Thymus (tissue), 11 donors: ENCODE data around the gene GOLGA8B. TPM values are rescaled to one million over a fixed set of nuclear protein-coding genes. Genes with fewer than 3 reads are reported as not detected.
"Not testable (repeated sequence)": the region's sequence is repeated elsewhere in the genome, so short reads cannot be mapped to it uniquely, and the experiment has no call there.

ENCODE experiments used
- DNase-seq, 9 donors: peaks; one replicate each; pipeline ENCODE4 v3.0.0-alpha.2; 2013; ENCODE audit warnings: low spot score in 9 of 9, low read depth in 6 of 9, missing footprints in 1 of 9
- H3K27ac ChIP-seq, 2 donors: one replicate each; pipeline ENCODE4 v1.5.1; 2013; ENCODE audit warnings: control low read depth in 1 of 2, low read depth in 1 of 2, low read length in 1 of 2, mild to moderate bottlenecking in 1 of 2, moderate library complexity in 1 of 2
- H3K27me3 ChIP-seq, 2 donors: one replicate each; pipeline ENCODE4 v1.5.1; 2013; ENCODE audit warnings: low read length in 1 of 2; ENCODE audit not compliant: control insufficient read depth in 2 of 2, insufficient read depth in 1 of 2
- H3K36me3 ChIP-seq, 2 donors: one replicate each; pipeline ENCODE4 v1.5.1; 2013; ENCODE audit warnings: low read length in 1 of 2, mild to moderate bottlenecking in 1 of 2, moderate library complexity in 1 of 2; ENCODE audit not compliant: control insufficient read depth in 2 of 2, insufficient read depth in 2 of 2
- H3K4me1 ChIP-seq, 2 donors: one replicate each; pipeline ENCODE4 v1.5.1; 2013; ENCODE audit warnings: low read length in 2 of 2; ENCODE audit not compliant: control insufficient read depth in 2 of 2, insufficient read depth in 2 of 2
- H3K4me3 ChIP-seq, 2 donors: one replicate each; pipeline ENCODE4 v1.5.1; 2013; ENCODE audit warnings: low read length in 2 of 2, control low read depth in 1 of 2, mild to moderate bottlenecking in 1 of 2
- H3K9me3 ChIP-seq, 2 donors: one replicate each; pipeline ENCODE4 v1.5.1; 2013; ENCODE audit warnings: low read length in 1 of 2, mild to moderate bottlenecking in 1 of 2; ENCODE audit not compliant: control insufficient read depth in 2 of 2, insufficient read depth in 1 of 2
- WGBS: extraction: QIAGEN DNeasy Blood & Tissue Kit; methylation state at CpG from one replicate; pipeline ENCODE4 v1.1.7; 2013; 5-methylcytosine and 5-hydroxymethylcytosine counted together
- polyA plus RNA-seq: library from polyadenylated mRNA; stranded (reverse); fragments of 200-250 nt; gene quantifications from one replicate; pipeline ENCODE4 v1.2.3, GENCODE V29; 2013
- total RNA-seq: library from RNA; stranded (reverse); fragments of 120-200 nt; gene quantifications from one replicate; pipeline ENCODE4 v1.2.4, GENCODE V29; 2013
- donor health status: healthy.

The GOLGA8B gene
- total and polyA plus RNA-seq, 2 donors: 11.7 to 66.5 TPM

DNA sequence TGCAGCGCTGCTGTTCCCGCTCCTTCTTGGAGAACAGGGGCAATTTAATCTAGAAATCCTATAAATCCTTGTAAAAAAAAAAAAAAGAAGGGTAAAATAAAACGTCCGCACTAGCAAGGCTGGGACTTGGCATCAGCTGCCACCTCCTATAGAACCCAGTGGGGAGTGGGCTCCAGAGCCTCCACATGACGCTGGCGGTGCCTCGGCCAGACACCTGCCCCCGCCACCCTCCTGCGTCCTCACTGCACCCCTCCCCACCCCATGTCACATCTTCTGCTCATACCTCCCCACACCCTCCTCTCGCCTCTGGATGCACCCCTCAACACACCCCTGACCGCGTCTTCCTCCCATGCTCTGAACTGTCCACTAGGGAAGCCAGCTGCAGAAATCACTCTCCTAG lies 8.4 kb downstream of the GOLGA8B start:
- H3K9me3 ChIP-seq, H3K4me1 ChIP-seq, DNase-seq, H3K4me3 ChIP-seq, H3K27ac ChIP-seq, H3K27me3 ChIP-seq, H3K36me3 ChIP-seq: not testable (repeated sequence)
- WGBS: 99% methylated on average over 12 of the region's 12 CpGs

DNA sequence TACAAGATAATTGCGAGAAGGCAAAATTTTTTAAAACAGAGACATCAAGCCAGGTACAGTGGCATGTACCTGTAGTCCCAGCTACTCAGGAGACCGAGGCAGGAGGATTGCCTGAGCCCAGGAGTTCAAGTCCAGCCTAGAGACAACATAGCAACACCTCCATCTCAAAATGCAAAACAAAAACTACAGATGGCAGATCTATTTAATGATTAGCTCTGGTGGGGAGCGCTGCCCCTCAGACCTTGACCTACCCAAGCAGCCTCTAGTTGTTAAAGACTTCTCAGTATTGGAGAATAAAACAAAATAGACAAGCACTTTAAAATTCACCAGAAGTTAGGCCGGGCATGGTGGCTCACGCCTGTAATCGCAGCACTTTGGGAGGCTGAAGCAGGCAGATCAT lies 10.5 kb downstream of the GOLGA8B start:
- H3K9me3 ChIP-seq, H3K36me3 ChIP-seq, H3K4me3 ChIP-seq, H3K27me3 ChIP-seq, H3K27ac ChIP-seq, H3K4me1 ChIP-seq, DNase-seq: not testable (repeated sequence)
- WGBS: 95% methylated on average over 6 of the region's 6 CpGs

DNA sequence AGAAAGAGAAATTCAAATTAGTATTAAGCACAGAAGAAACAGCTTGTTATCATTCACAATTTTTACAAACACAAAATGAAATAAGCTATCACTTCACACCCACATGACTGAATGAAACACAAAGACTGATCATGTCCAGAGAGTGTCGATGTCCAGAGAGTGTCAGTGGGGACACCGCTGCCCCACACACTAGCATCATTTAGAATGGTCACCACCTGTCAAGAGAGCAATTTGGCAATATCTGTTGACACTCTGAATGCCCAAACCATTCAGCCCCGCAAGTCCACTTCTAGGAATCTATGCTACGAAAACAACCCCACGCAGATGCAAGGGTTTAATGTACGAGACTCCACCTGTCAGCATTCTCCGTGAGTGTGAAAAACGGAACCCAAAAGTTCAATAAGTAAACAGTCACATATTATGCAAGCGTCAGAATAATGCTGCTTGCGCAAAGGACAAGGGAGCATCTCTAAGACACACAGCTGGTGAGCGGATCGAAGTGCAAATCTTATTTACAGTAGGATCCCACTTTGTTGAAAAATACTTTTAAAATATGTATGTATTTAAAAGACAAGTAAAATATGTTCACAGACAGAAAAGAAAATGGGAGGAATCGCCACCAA lies 11.3 kb downstream of the GOLGA8B start:
- not testable (repeated sequence) for H3K27ac ChIP-seq, H3K36me3 ChIP-seq, DNase-seq, H3K4me3 ChIP-seq, H3K4me1 ChIP-seq, H3K9me3 ChIP-seq, H3K27me3 ChIP-seq
- WGBS: 94% methylated on average over 13 of the region's 13 CpGs

DNA sequence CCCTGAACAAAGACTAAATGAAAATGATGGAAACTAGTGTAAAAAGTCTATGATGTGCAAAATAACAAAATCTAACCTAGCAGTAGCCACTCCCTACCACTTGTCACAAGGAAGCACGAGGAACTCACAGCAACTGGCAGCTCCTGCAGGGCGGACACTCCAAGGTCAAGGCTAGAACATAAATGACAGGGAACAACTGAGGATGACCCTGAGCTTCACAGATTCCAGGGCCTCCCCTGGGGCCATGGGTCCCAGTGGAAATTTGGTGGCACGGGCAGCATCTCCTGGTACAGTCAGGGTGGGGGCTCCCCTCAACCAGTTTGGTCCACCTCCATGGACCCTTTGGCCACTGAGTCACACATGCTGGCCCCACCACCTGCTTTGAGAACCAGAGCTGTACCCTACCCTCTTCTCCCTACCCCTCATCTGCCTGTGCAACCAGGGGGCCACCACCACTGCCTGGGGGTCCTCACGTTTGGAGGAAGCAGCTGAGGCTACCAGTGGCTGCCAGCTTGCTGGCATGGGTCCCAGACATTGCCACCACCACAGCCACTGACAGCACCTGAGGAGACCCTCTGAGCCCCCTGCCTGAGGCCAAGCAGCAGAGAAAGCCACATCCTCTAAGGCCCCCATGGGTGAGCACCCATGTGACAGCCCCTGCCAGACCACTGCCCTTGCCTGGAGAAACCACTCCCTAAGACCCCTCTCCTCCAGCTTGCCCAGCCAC lies 13.6 kb downstream of the GOLGA8B start:
- not testable (repeated sequence) for H3K27ac ChIP-seq, H3K9me3 ChIP-seq, H3K4me1 ChIP-seq, H3K36me3 ChIP-seq, H3K27me3 ChIP-seq, DNase-seq, H3K4me3 ChIP-seq
- 54% methylated on average over 2 of the region's 4 CpGs for WGBS

DNA sequence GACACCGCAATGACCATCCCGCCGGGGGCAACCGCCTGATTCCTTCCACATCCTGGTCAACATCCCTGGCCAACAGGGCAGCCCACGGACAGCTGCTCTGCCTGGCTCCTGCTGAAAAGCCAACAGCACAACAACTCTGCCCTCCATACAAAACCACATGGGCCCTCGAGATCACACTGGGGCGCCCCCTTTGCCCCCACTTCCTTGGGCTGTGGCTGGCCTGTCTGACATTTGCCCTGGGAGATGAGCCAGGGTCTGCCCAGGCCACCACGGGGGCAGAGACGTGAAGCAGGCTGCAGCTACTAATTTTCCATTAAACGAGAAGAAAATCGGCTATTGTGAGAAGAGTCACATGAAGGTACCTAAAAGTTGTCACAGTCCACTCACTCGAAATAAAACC lies 16.3 kb downstream of the GOLGA8B start:
- not testable (repeated sequence) for H3K27me3 ChIP-seq

DNA sequence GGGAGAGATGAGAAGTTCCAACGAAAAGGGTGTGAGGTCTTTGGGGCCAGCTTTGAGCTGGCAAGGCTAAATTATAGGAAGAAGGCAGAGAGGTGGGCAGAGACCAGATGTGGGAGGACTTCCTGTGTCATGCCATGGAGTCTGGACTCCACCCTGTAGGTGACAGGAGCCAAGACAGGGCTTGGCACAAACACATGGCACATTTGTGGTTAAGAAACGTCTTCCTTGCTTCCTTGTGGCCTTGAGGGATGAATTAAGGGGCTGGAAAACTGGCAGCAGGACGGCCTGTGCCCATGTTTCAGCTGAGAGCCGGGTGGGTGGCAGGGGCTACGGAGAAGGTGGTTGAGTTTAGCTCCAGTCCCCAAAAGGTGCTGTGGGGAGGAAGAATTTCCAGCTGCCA lies 18.7 kb downstream of the GOLGA8B start:
- H3K27me3 ChIP-seq, DNase-seq: not testable (repeated sequence)
- WGBS: no CpG with 5 or more reads among the region's 5 CpGs

More for the DNA sequence above, 16.3 kb downstream of the GOLGA8B start:
- not testable (repeated sequence) for DNase-seq, H3K4me1 ChIP-seq, H3K36me3 ChIP-seq, H3K4me3 ChIP-seq, H3K9me3 ChIP-seq, H3K27ac ChIP-seq
- WGBS: 85% methylated on average over 7 of the region's 12 CpGs

DNA sequence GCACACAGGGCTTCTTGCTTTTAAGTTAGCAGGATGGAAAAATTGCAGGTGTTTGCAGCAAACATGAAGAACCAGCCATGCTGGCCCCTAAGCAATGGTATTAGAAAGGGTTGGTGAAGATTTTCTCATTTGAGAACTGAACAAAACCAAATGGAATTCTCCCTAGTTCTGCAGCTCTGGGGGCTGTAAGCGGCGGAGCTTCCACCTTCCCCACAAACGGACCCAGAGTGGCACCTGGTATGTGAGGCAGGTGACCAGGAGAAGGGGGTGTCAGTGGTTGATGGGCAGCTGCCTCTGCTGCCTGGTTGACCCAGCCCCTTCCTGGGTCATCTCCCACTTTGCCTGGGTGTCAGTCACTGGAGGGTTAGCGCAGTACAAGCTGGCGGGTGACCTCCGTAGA lies 22.6 kb downstream of the GOLGA8B start:
- H3K9me3 ChIP-seq, H3K36me3 ChIP-seq, DNase-seq, H3K4me1 ChIP-seq, H3K27ac ChIP-seq, H3K4me3 ChIP-seq, H3K27me3 ChIP-seq: not testable (repeated sequence)
- WGBS: 91% methylated on average over 3 of the region's 6 CpGs

More for the DNA sequence above, 18.7 kb downstream of the GOLGA8B start:
- H3K9me3 ChIP-seq, H3K4me3 ChIP-seq, H3K27ac ChIP-seq, H3K4me1 ChIP-seq, H3K36me3 ChIP-seq: not testable (repeated sequence)

DNA sequence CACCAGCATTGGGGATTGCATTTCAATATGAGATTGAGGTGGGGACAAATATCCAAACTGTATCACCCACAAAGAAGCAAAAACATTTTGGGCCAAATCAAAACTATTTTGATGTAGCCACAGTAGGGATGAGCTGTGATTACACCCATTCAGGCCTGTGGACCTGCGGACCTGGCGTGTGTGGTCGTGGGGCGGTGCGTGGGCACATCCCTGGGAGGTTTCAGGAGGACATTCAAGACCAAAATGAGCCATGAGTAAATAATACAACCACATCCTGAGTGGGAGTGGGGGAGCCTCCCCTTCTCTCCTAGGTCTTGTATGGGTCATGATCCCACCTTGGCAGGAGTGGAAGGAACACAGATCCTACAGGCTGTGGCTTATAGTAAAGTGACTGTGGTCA lies 23.7 kb downstream of the GOLGA8B start:
- 99% methylated on average over 5 of the region's 5 CpGs for whole genome bisulfite sequencing
- not testable (repeated sequence) for H3K27ac ChIP-seq, H3K4me3 ChIP-seq, DNase-seq, H3K9me3 ChIP-seq, H3K36me3 ChIP-seq, H3K4me1 ChIP-seq, H3K27me3 ChIP-seq

DNA sequence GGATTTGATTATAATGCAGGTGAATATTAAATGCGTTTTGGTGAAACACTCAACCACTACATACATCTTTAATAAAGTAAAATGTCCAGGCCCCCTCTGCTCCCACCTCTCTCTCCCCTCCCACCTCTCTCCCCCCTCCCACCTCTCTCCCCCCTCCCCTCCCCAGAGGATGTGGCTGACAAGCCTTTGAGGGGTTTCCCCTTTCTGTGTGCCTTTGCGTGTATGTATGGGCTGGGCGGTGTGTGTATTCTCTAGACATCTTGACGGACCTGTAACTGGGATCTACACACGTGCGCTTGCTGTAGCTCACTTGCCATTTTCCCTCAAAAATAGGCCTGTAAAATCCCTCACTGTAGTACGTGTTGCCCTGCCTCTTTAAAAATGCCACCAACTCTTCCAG lies 28.3 kb downstream of the GOLGA8B start:
- DNase-seq, H3K27ac ChIP-seq, H3K4me1 ChIP-seq, H3K36me3 ChIP-seq, H3K27me3 ChIP-seq, H3K4me3 ChIP-seq, H3K9me3 ChIP-seq: not testable (repeated sequence)
- WGBS: no CpG with 5 or more reads among the region's 7 CpGs
